Activated naive CD8-positive, alpha-beta T cell treated with anti-CD3 and anti-CD28 coated beads, Interleukin-2, amount 10 ng/mL, durations not matched to agents 7 days and 5 days (primary cell): Measurements from ENCODE around the gene IRS2. TPM values are rescaled to one million over a fixed set of nuclear protein-coding genes. Genes with fewer than 3 reads are reported as not detected.
"Not testable (repeated sequence)": the region's sequence is repeated elsewhere in the genome, so short reads cannot be mapped to it uniquely, and the experiment has no call there.

Experiments
- ATAC-seq: fragments of 150-1000 bp; cut with Tn5 transposase; one replicate; pipeline ENCODE4 v1.10.0; 2021; ENCODE audit warnings: low read depth, moderate library complexity
- POLR2A ChIA-PET: fragments of 350-600 bp; sonication (Branson Sonifier 250); formaldehyde crosslinking; loops from one replicate; lab custom pipeline; 2021; ENCODE audit warnings: antibody characterized with exemption; lab: Charles Lee
- DNase-seq: peaks from one replicate; pipeline ENCODE4 v3.0.0; 2021
- H3K27ac Mint-ChIP-seq: one replicate; pipeline ENCODE4 v1.8.0; 2022; ENCODE audit warnings: mild to moderate bottlenecking, mixed read lengths
- H3K27me3 Mint-ChIP-seq: one replicate; pipeline ENCODE4 v1.8.0; 2022; ENCODE audit warnings: mild to moderate bottlenecking, moderate library complexity, mixed read lengths
- H3K36me3 Mint-ChIP-seq: one replicate; pipeline ENCODE4 v1.8.0; 2021; ENCODE audit warnings: mild to moderate bottlenecking, mixed read lengths
- H3K4me1 Mint-ChIP-seq: one replicate; pipeline ENCODE4 v1.8.0; 2021; ENCODE audit warnings: mixed read lengths
- H3K4me3 Mint-ChIP-seq: one replicate; pipeline ENCODE4 v1.8.0; 2022; ENCODE audit warnings: mild to moderate bottlenecking, moderate library complexity, mixed read lengths
- H3K9me3 Mint-ChIP-seq: one replicate; pipeline ENCODE4 v1.8.0; 2021; ENCODE audit warnings: mixed read lengths
- total RNA-seq, 2 experiments: library from RNA; stranded (reverse); gene quantifications; one replicate each; pipeline ENCODE4 v1.2.3, GENCODE V29; 2021

IRS2 gene
- 1 to 10 TPM; 5.3 to 5.5 TPM for total RNA-seq

GRCh38 chr13:109786457-109787134, at the start of gene IRS2:
Gene IRS2 (minus strand): TSS chr13:109786583. CDS start chr13:109786053, 530 bp downstream.
- ATAC-seq (peak; percentile 90), DNase-seq (peak; percentile 90)
- POLR2A ChIA-PET = interaction anchor here (1.0 kb wide), 1 partner anchor 217 kb away, joined by 5 read pairs; no protein-coding TSS in a partner anchor
- no peaks in the 10 kb centered on the region for H3K9me3 Mint-ChIP-seq
- H3K27me3 Mint-ChIP-seq = peaks cover 32% of the 10 kb centered on the region
- peak within 1 kb of the TSS; percentile 73 for H3K27ac Mint-ChIP-seq
- H3K4me3 Mint-ChIP-seq = peak within 1 kb of the TSS; percentile 83
- peaks cover 1% of the 10 kb centered on the region for H3K36me3 Mint-ChIP-seq
- H3K4me1 Mint-ChIP-seq = peaks cover 6% of the 10 kb centered on the region

GRCh38 chr13:109834973-109835720, 48.8 kb upstream of the IRS2 start:
- Mint-ChIP-seq H3K27me3 (peaks cover 6% of the 10 kb centered on the region), H3K9me3 (no peaks in the 10 kb centered on the region), H3K4me3 (no peak overlapping the region), H3K36me3 (no peaks in the 10 kb centered on the region), H3K4me1 (peaks cover under 1% of the 10 kb centered on the region), H3K27ac (no peak overlapping the region)
- ATAC-seq (no peak), DNase-seq (no peak)
- POLR2A ChIA-PET = no interaction called here

- no peak for ATAC-seq
- H3K9me3 Mint-ChIP-seq = no peaks in the 10 kb centered on the region
- peaks cover 2% of the 10 kb centered on the region for H3K27me3 Mint-ChIP-seq
- no peak overlapping the region for H3K4me3 Mint-ChIP-seq
- POLR2A ChIA-PET = no interaction called here
- H3K36me3 Mint-ChIP-seq = no peaks in the 10 kb centered on the region
- no peaks in the 10 kb centered on the region for H3K4me1 Mint-ChIP-seq
- no peak overlapping the region for H3K27ac Mint-ChIP-seq
- DNase-seq = no peak
These were observed 47.6 kb upstream of the IRS2 start for GRCh38 chr13:109833940-109834339.

- POLR2A ChIA-PET = no interaction called here
- ATAC-seq (no peak), DNase-seq (no peak)
These were observed 46.7 kb upstream of the IRS2 start for GRCh38 chr13:109833071-109833470.

GRCh38 chr13:109828591-109829316, 42.4 kb upstream of the IRS2 start:
- ATAC-seq, H3K36me3 Mint-ChIP-seq, H3K27me3 Mint-ChIP-seq, POLR2A ChIA-PET, H3K9me3 Mint-ChIP-seq, H3K4me3 Mint-ChIP-seq, DNase-seq, H3K27ac Mint-ChIP-seq, H3K4me1 Mint-ChIP-seq: not testable (repeated sequence)

More at GRCh38 chr13:109833071-109833470, 46.7 kb upstream of the IRS2 start:
- H3K36me3 Mint-ChIP-seq = no peaks in the 10 kb centered on the region
- H3K27me3 Mint-ChIP-seq = peaks cover 2% of the 10 kb centered on the region
- H3K4me1 Mint-ChIP-seq = no peaks in the 10 kb centered on the region
- no peak overlapping the region for H3K27ac Mint-ChIP-seq
- no peaks in the 10 kb centered on the region for H3K9me3 Mint-ChIP-seq
- H3K4me3 Mint-ChIP-seq = no peak overlapping the region

- ATAC-seq, H3K9me3 Mint-ChIP-seq, H3K36me3 Mint-ChIP-seq, H3K4me1 Mint-ChIP-seq, H3K27ac Mint-ChIP-seq, H3K27me3 Mint-ChIP-seq, POLR2A ChIA-PET, DNase-seq, H3K4me3 Mint-ChIP-seq: not testable (repeated sequence)
These were observed 36.8 kb upstream of the IRS2 start for GRCh38 chr13:109823201-109823600.

GRCh38 chr13:109821103-109821502, 34.7 kb upstream of the IRS2 start:
- Mint-ChIP-seq H3K27ac (no peak overlapping the region), H3K27me3 (peaks cover 6% of the 10 kb centered on the region), H3K4me3 (no peak overlapping the region), H3K4me1 (no peaks in the 10 kb centered on the region), H3K36me3 (no peaks in the 10 kb centered on the region), H3K9me3 (no peaks in the 10 kb centered on the region)
- ATAC-seq = no peak
- POLR2A ChIA-PET = no interaction called here
- DNase-seq = no peak

- POLR2A ChIA-PET = no interaction called here
- Mint-ChIP-seq H3K27ac (no peak overlapping the region), H3K4me3 (no peak overlapping the region), H3K4me1 (no peaks in the 10 kb centered on the region), H3K36me3 (no peaks in the 10 kb centered on the region), H3K27me3 (peaks cover 6% of the 10 kb centered on the region), H3K9me3 (no peaks in the 10 kb centered on the region)
- ATAC-seq (no peak), DNase-seq (no peak)
These were observed 33.5 kb upstream of the IRS2 start for GRCh38 chr13:109819874-109820273.

DNA sequence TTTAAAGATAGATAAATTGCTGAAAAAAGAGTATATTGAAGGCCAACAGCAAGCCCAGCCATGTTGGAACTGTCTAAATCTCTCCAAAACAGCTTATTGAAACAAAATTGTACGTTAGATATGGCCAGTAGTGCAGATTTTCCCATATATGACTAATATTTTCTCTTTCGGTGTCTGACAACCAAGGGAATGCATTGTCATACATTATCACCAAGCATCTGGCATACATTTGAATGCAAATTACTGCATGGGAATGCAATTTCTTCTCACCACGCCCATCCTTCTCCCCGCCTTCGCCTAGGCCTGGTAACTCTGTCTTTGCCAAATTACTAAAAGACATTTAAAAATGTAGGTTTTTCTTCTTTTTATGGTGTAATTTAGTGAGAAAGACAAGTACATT, 32.5 kb upstream of the IRS2 start:
- Mint-ChIP-seq H3K4me1 (no peaks in the 10 kb centered on the region), H3K9me3 (no peaks in the 10 kb centered on the region), H3K4me3 (no peak overlapping the region), H3K27me3 (peaks cover 6% of the 10 kb centered on the region), H3K27ac (no peak overlapping the region), H3K36me3 (no peaks in the 10 kb centered on the region)
- POLR2A ChIA-PET = no interaction called here
- ATAC-seq (no peak), DNase-seq (no peak)

- no peaks in the 10 kb centered on the region for H3K36me3 Mint-ChIP-seq
- H3K4me3 Mint-ChIP-seq = no peak overlapping the region
- no peaks in the 10 kb centered on the region for H3K9me3 Mint-ChIP-seq
- no peak for ATAC-seq
- no peaks in the 10 kb centered on the region for H3K4me1 Mint-ChIP-seq
- POLR2A ChIA-PET = no interaction called here
- H3K27ac Mint-ChIP-seq = no peak overlapping the region
- peaks cover 6% of the 10 kb centered on the region for H3K27me3 Mint-ChIP-seq
- no peak for DNase-seq
These were observed 31.5 kb upstream of the IRS2 start for GRCh38 chr13:109817591-109818535.

DNA sequence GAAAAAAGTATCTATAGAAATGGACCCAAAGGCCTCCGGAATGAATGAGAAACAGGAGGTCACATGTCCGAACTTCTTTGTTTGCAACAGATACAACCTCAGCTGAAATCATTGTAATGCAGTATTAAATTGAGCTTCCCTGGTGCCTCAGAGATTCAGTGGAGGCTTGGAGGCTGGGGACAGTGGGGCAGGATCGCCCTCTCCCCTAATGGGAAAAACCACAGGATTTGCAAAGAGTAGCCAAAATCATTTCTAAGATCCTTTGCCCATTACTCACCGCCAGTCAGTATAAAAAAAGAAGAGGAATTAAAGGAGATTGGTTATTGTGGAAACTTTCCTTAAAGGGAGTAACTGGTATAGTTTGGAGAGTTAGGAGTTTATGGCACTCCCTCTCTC, 30.4 kb upstream of the IRS2 start:
- Mint-ChIP-seq H3K27ac (no peak overlapping the region), H3K4me3 (no peak overlapping the region), H3K4me1 (no peaks in the 10 kb centered on the region), H3K36me3 (no peaks in the 10 kb centered on the region), H3K9me3 (no peaks in the 10 kb centered on the region), H3K27me3 (peaks cover 6% of the 10 kb centered on the region)
- no peak for ATAC-seq
- no peak for DNase-seq
- POLR2A ChIA-PET = no interaction called here

DNA sequence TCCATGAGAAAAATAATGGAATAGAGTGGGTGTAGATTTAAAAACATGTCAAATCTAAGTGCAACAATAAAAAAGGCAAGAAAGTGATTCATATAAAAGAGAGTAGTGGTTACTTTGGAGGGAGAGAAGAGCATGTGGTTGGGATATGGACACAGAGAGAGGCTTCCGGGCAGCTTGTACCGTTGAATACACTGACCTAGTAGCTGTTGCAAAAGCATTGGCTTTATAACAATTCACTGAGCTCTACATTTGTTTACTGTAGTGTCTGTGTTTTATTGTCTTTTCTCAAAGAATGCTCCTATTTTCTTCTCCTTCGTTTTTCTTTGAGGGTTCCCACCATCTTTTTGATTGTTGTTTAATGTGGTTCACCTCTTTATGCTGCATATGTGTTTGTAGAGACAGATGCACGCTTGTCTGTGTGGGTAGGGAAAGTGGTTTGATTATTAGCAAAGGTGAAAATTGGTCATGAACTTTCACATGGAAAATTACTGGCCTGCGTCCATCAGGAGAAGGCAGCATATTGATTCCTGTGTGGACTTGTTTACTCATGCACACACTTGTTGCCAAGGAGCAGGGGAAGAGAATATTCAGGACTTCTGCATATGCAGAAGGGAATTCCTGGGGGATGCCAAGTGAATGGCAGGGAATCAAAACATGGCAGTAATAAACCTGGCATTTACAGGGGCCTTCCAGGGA, 29.9 kb upstream of the IRS2 start:
- H3K9me3 Mint-ChIP-seq = no peaks in the 10 kb centered on the region
- POLR2A ChIA-PET = no interaction called here
- no peak for DNase-seq
- H3K4me1 Mint-ChIP-seq = no peaks in the 10 kb centered on the region
- ATAC-seq = no peak
- no peak overlapping the region for H3K27ac Mint-ChIP-seq
- no peaks in the 10 kb centered on the region for H3K36me3 Mint-ChIP-seq
- no peak overlapping the region for H3K4me3 Mint-ChIP-seq
- H3K27me3 Mint-ChIP-seq = peaks cover 6% of the 10 kb centered on the region
